ENCODE results near the gene LRRC55.

LRRC55 gene

GRCh38 chr11:57181678-57182305, at the start of gene LRRC55:
TSS of gene LRRC55 (plus strand) at chr11:57181953. CDS start at chr11:57182023, 70 bp downstream.
- peaks cover 16% of the 10 kb centered on the region for H3K27me3 Mint-ChIP-seq (ENCODE audit: low read depth)
- TF ChIP-seq, protein P1, sequence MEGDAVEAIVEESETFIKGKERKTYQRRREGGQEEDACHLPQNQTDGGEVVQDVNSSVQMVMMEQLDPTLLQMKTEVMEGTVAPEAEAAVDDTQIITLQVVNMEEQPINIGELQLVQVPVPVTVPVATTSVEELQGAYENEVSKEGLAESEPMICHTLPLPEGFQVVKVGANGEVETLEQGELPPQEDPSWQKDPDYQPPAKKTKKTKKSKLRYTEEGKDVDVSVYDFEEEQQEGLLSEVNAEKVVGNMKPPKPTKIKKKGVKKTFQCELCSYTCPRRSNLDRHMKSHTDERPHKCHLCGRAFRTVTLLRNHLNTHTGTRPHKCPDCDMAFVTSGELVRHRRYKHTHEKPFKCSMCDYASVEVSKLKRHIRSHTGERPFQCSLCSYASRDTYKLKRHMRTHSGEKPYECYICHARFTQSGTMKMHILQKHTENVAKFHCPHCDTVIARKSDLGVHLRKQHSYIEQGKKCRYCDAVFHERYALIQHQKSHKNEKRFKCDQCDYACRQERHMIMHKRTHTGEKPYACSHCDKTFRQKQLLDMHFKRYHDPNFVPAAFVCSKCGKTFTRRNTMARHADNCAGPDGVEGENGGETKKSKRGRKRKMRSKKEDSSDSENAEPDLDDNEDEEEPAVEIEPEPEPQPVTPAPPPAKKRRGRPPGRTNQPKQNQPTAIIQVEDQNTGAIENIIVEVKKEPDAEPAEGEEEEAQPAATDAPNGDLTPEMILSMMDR (IDR thresholded peaks at IDR 0.05; ENCODE audit: unreplicated experiment in 3 of 3): no peak
- H3K36me3 Mint-ChIP-seq (ENCODE audit: low read depth): no peaks in the 10 kb centered on the region
- peak within 1 kb of the TSS in 2 of 3 experiments; percentile 67 to 68 for H3K27ac Mint-ChIP-seq
- H3K4me1 Mint-ChIP-seq: peaks cover 23% of the 10 kb centered on the region
- H3K4me3 Mint-ChIP-seq: peak within 1 kb of the TSS; percentile 64 to 73 (median 70)
- H3K9me3 Mint-ChIP-seq: no peaks in the 10 kb centered on the region

DNA sequence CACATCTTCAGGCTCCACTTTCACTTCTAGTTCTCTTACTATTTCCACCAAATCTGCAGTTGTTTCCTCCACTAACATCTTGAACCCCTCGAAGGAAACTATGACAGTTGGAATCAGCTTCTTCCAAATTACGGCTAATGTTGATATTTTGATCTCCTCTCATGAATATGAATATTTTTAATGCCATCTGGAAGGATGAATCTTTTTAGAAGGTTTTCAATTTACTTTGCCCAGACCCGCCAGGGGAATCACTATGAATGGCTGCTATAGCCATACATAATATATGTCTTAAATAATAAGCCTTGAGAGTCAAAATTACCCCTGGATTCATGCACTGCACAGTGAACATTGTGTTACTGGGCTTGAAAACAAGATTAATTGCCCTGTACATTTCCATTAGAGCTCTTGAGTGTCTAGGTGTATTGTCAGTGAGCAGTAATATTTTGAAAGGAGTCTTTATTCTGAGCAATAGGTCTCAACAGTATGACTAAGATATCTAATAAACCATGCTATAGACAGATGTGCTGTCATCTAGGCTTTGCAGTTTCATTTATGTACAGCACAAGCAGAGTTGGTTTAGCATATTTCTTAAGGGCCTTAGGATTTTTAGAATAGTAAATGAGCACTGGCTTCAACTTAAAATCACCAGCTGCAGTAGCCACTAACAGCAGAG, 48.3 kb upstream of the LRRC55 start:
- Mint-ChIP-seq H3K4me1 (peaks cover 5% of the 10 kb centered on the region), H3K27ac (no peak overlapping the region), H3K9me3 (peaks cover 6% of the 10 kb centered on the region), H3K4me3 (no peak overlapping the region), H3K36me3 (ENCODE audit: low read depth) (no peaks in the 10 kb centered on the region), H3K27me3 (ENCODE audit: low read depth) (no peaks in the 10 kb centered on the region)
- TF ChIP-seq, protein P1 (IDR thresholded peaks at IDR 0.05; ENCODE audit: unreplicated experiment in 3 of 3): no peak

DNA sequence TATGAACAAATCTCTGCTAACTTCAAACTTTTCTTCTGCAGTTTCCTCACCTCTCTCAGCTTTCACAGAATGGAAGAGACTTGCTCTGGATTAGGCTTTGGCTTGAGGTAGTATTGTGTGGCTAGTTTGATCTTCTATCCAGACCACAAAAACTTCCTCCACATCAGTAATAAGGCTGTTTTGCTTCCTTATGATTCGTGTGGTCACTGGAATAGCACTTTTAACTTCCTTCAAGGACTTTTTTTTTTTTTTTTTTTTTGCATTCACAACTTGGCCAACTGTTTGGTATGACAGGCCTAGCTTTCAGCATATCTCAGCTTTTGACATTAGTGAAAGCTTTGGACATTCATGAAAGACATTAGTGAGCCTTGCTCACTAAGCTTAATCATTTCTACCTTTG, 47.5 kb upstream of the LRRC55 start:
- TF ChIP-seq, protein P1 (IDR thresholded peaks at IDR 0.05; ENCODE audit: unreplicated experiment in 3 of 3): no peak
- peaks cover 6% of the 10 kb centered on the region for H3K9me3 Mint-ChIP-seq
- no peaks in the 10 kb centered on the region for H3K27me3 Mint-ChIP-seq (ENCODE audit: low read depth)
- peak overlapping the region in 1 of 3 experiments; percentile 4 for H3K27ac Mint-ChIP-seq
- H3K4me3 Mint-ChIP-seq: no peak overlapping the region
- no peaks in the 10 kb centered on the region for H3K36me3 Mint-ChIP-seq (ENCODE audit: low read depth)
- H3K4me1 Mint-ChIP-seq: peaks cover 5% of the 10 kb centered on the region

DNA sequence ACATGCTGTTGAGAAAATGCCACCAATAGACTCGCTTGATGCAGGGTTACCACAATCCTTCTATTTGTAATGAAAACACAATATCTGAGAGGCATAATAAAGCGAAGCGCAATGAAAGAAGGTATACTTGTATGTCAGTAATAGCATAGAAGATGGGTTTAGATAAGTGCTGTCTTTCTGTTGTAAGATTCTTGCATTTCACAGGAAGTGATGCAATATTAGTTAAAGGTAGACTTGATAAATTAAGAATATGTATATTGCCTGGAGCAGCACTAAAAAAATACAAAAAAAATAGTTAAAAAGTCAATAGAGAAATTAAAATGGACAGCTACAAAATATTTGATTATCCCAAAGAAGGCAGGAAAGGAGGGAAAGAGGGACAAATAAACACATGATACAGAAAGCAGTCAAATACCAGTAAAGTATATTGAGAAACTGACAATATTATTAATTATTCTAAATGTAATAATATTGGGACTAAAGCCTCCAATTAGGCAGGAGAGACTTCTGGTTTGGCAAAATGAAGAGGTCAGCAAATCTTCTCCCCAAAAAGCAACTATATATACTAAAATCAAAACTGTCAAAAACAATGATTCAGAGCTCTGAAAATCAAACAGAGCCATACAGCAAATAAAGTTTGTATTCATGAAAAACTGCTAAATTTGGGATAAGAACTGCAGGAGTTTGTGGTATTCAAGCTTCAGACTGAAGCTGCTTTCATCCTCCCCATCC, 46.6 kb upstream of the LRRC55 start:
- peaks cover 5% of the 10 kb centered on the region for H3K4me1 Mint-ChIP-seq
- H3K9me3 Mint-ChIP-seq: peaks cover 6% of the 10 kb centered on the region
- no peaks in the 10 kb centered on the region for H3K27me3 Mint-ChIP-seq (ENCODE audit: low read depth)
- H3K36me3 Mint-ChIP-seq (ENCODE audit: low read depth): no peaks in the 10 kb centered on the region
- no peak overlapping the region for H3K27ac Mint-ChIP-seq
- TF ChIP-seq, protein P1 (IDR thresholded peaks at IDR 0.05; ENCODE audit: unreplicated experiment in 3 of 3): no peak
- H3K4me3 Mint-ChIP-seq: no peak overlapping the region

- H3K4me1 Mint-ChIP-seq: no peaks in the 10 kb centered on the region
Observed at GRCh38 chr11:57140568-57140967, 41.2 kb upstream of the LRRC55 start.

More at GRCh38 chr11:57140568-57140967, 41.2 kb upstream of the LRRC55 start:
- H3K4me3 Mint-ChIP-seq: no peak overlapping the region
- TF ChIP-seq, protein P1 (IDR thresholded peaks at IDR 0.05; ENCODE audit: unreplicated experiment in 3 of 3): no peak
- H3K27ac Mint-ChIP-seq: no peak overlapping the region
- H3K36me3 Mint-ChIP-seq (ENCODE audit: low read depth): no peaks in the 10 kb centered on the region
- peaks cover 6% of the 10 kb centered on the region for H3K9me3 Mint-ChIP-seq
- H3K27me3 Mint-ChIP-seq (ENCODE audit: low read depth): peaks cover 7% of the 10 kb centered on the region

Measured in nephron (organoid).